K562 (cell line): ENCODE data around the gene USP28. TPM values are rescaled to one million over a fixed set of nuclear protein-coding genes. Genes with fewer than 3 reads are reported as not detected.

ENCODE experiments used
- ATAC-seq: fragments of 200-7000 bp; cut with Tn5 transposase; 3 replicates; pipeline ENCODE4 v1.9.1; 2020; ENCODE audit warnings: moderate library complexity
- BruUV-seq: library from RNA; stranded (reverse); fragments of 400-500 nt; replicated peaks from 2 replicates; lab custom pipeline; 2021; lab: Mats Ljungman, UMichigan
- CTCF ChIA-PET: fragments of 300-600 bp; formaldehyde crosslinking; extraction: SDS; loops from one replicate; lab custom pipeline; 2021; ENCODE audit warnings: low intra/inter-chr PET ratio; lab: Yijun Ruan, JAX
- POLR2A ChIA-PET: fragments of 300-600, 350-650 bp; sonication (Branson Sonifier 250); formaldehyde crosslinking; extraction: SDS; loops from one replicate; lab custom pipeline; 2021; ENCODE audit warnings: antibody characterized with exemption, inconsistent platforms; lab: Yijun Ruan, JAX
- DNase-seq, 4 experiments: peaks; one replicate each; pipeline versions ENCODE4 v3.0.0 to v3.0.0-alpha.2; 2011 to 2018; ENCODE audit warnings: low spot score in 3 of 4, mixed read lengths in 3 of 4; ENCODE audit errors: extremely low read depth in 1 of 4
- FAIRE-seq: peaks from 2 replicates; lab custom pipeline; 2011; peaks lifted over from hg19 to GRCh38; lab: Jason Lieb, UNC
- H2AFZ ChIP-seq: 2 replicates; pipeline ENCODE4 v1.6.0; 2011; ENCODE audit warnings: low read depth, low read length, control low read depth, inconsistent platforms
- H3K27ac ChIP-seq: fragments of 200-600 bp; 3 replicates; pipeline ENCODE4 v1.8.0; 2011; ENCODE audit warnings: low read depth, mild to moderate bottlenecking, control low read depth, inconsistent platforms, low read length, moderate library complexity, mixed read lengths; ENCODE audit errors: extremely low read depth
- H3K27me3 ChIP-seq, 2 experiments: fragments of 300-600 bp in 1 of 2; 2 replicates in 1 of 2; 3 replicates in 1 of 2; pipeline versions ENCODE4 v1.6.0 to v1.8.0; 2011; ENCODE audit warnings: inconsistent platforms in 2 of 2, low read length in 2 of 2, mild to moderate bottlenecking in 1 of 2, mixed read lengths in 1 of 2, moderate library complexity in 1 of 2; ENCODE audit not compliant: control insufficient read depth in 2 of 2, insufficient read depth in 2 of 2
- H3K36me3 ChIP-seq: fragments of 300-600 bp; 3 replicates; pipeline ENCODE4 v1.8.0; 2011; ENCODE audit warnings: mild to moderate bottlenecking, low read length, inconsistent platforms; ENCODE audit not compliant: control insufficient read depth, insufficient read depth
- H3K4me1 ChIP-seq, 2 experiments: fragments of 200-600 bp in 1 of 2; replicated peaks in 1 of 2; 2 replicates in 1 of 2; 3 replicates in 1 of 2; pipeline versions ENCODE4 v1.5.1 to v1.8.0; 2011; ENCODE audit warnings: inconsistent platforms in 2 of 2, low read length in 2 of 2, mild to moderate bottlenecking in 1 of 2, mixed read lengths in 1 of 2, moderate library complexity in 1 of 2; ENCODE audit not compliant: control insufficient read depth in 2 of 2, insufficient read depth in 2 of 2
- H3K4me2 ChIP-seq: 2 replicates; pipeline ENCODE4 v1.6.1; 2011; ENCODE audit warnings: low read length, control low read depth, inconsistent platforms, mixed read lengths; ENCODE audit not compliant: insufficient read depth
- H3K4me3 ChIP-seq: fragments of 200-600 bp; sonication (generic), shearing (Covaris generic); 2 replicates; pipeline ENCODE4 v1.5.1; 2016; ENCODE audit warnings: control low read depth, inconsistent platforms
- H3K79me2 ChIP-seq: fragments of 200-600 bp; 3 replicates; pipeline ENCODE4 v1.8.0; 2011; ENCODE audit warnings: low read length, inconsistent platforms; ENCODE audit not compliant: control insufficient read depth, insufficient read depth
- H3K9ac ChIP-seq, 2 experiments: 2 replicates each; pipeline versions ENCODE4 v1.6.0 to v1.6.1; 2011; ENCODE audit warnings: low read depth in 2 of 2, low read length in 2 of 2, control low read depth in 1 of 2, inconsistent platforms in 1 of 2, mild to moderate bottlenecking in 1 of 2, mixed read lengths in 1 of 2; ENCODE audit not compliant: insufficient read depth in 1 of 2
- H3K9me1 ChIP-seq: one replicate; pipeline ENCODE4 v1.6.0; 2011; ENCODE audit warnings: inconsistent platforms, mild to moderate bottlenecking, low read length, moderate library complexity; ENCODE audit not compliant: control insufficient read depth, insufficient read depth
- H3K9me3 ChIP-seq: replicated peaks from 2 replicates; pipeline ENCODE4 v1.5.1; 2011; ENCODE audit warnings: low read depth, low read length, inconsistent platforms; ENCODE audit not compliant: control insufficient read depth, insufficient read depth
- H4K20me1 ChIP-seq: replicated peaks from 2 replicates; pipeline ENCODE4 v1.6.1; 2011; ENCODE audit warnings: low read length, inconsistent platforms, mixed read lengths; ENCODE audit not compliant: control insufficient read depth, insufficient read depth
- ATF3 ChIP-seq, 2 experiments: fragments of 450-650 bp in 1 of 2; sonication (generic) in 1 of 2; formaldehyde crosslinking in 1 of 2; IDR thresholded peaks in 1 of 2; conservative IDR thresholded peaks in 1 of 2; 2 replicates each; pipeline versions ENCODE4 v1.6.1 to v1.8.1; 2016 to 2023; ENCODE audit warnings: mild to moderate bottlenecking in 2 of 2, moderate library complexity in 2 of 2, inconsistent platforms in 1 of 2, missing genetic modification reagents in 1 of 2
- BRD4 ChIP-seq: fragments of 200-600 bp; sonication (generic); IDR thresholded peaks from 2 replicates; pipeline ENCODE4 v1.6.1; 2017; ENCODE audit warnings: inconsistent platforms
- BRD9 ChIP-seq: fragments of 450-650 bp; IDR thresholded peaks from 2 replicates; pipeline ENCODE4 v1.6.1; 2018; ENCODE audit warnings: low read depth; ENCODE audit not compliant: partially characterized antibody
- CEBPG ChIP-seq, 3 experiments: fragments of 200-800 bp in 1 of 3; sonication (Bioruptor generic) in 1 of 3; sonication (generic) in 1 of 3; formaldehyde crosslinking in 1 of 3; IDR thresholded peaks in 2 of 3; conservative IDR thresholded peaks in 1 of 3; 2 replicates each; pipeline versions ENCODE4 v1.6.1 to v1.8.0; 2016 to 2022; ENCODE audit warnings: missing compliant biosample characterization in 2 of 3, missing genetic modification characterization in 2 of 3, mild to moderate bottlenecking in 1 of 3, missing genetic modification reagents in 1 of 3
- CLOCK ChIP-seq: fragments of 250-450 bp; sonication (Bioruptor Pico); IDR thresholded peaks from 2 replicates; pipeline ENCODE4 v1.4.0; 2020; ENCODE audit warnings: mild to moderate bottlenecking, moderate library complexity, borderline replicate concordance
- ETV5 ChIP-seq: sonication (generic); formaldehyde crosslinking; IDR thresholded peaks from 2 replicates; pipeline ENCODE4 v1.4.0; 2020; ENCODE audit warnings: low read depth, mild to moderate bottlenecking, missing genetic modification reagents
- PYGO2 ChIP-seq: fragments of 450-650 bp; IDR thresholded peaks from 2 replicates; pipeline ENCODE4 v1.6.1; 2016; ENCODE audit warnings: mild to moderate bottlenecking, missing genetic modification characterization, moderate library complexity, missing compliant biosample characterization
- SNAPC5 ChIP-seq: fragments of 250-450 bp; sonication (Bioruptor Pico); IDR thresholded peaks from 2 replicates; pipeline ENCODE4 v1.8.0; 2021; ENCODE audit warnings: moderate library complexity, mild to moderate bottlenecking, inconsistent platforms
- THAP12 ChIP-seq: fragments of 250-450 bp; sonication (Bioruptor Pico); IDR thresholded peaks from 2 replicates; pipeline ENCODE4 v1.9.0; 2021; ENCODE audit warnings: mild to moderate bottlenecking, inconsistent platforms
- THAP7 ChIP-seq: fragments of 250-450 bp; sonication (Bioruptor Pico); IDR thresholded peaks from 2 replicates; pipeline ENCODE4 v1.5.0; 2021
- TRIM25 ChIP-seq: fragments of 450-650 bp; IDR thresholded peaks from 2 replicates; pipeline ENCODE4 v1.7.0; 2016; ENCODE audit warnings: borderline replicate concordance
- ZNF23 ChIP-seq: fragments of 250-450 bp; sonication (Bioruptor Pico); IDR thresholded peaks from 2 replicates; pipeline ENCODE4 v1.4.0; 2020; ENCODE audit warnings: mild to moderate bottlenecking
- ZNF77 ChIP-seq: fragments of 250-450 bp; sonication (Bioruptor Pico); IDR thresholded peaks from 2 replicates; pipeline ENCODE4 v1.5.0; 2020
- WGBS: fragments of 100-300 bp; shearing (Covaris generic); methylation state at CpG from one replicate; pipeline ENCODE4 v1.1.6; 2016; ENCODE audit warnings: low coverage, mixed read lengths; ENCODE audit not compliant: insufficient coverage; ENCODE audit errors: missing lambda C conversion rate; 5-methylcytosine and 5-hydroxymethylcytosine counted together
- in situ Hi-C: fragments of 300-500 bp; cut with MboI; formaldehyde crosslinking; loops from 4 replicates; pipeline ENCODE4 v1.15.0; 2018; ENCODE audit warnings: inconsistent platforms, mixed read lengths
- intact Hi-C: fragments of 100-400 bp; cut with micrococcal nuclease; formaldehyde crosslinking; loops from 2 replicates; pipeline ENCODE4 v1.14.2; 2022
- polyA plus RNA-seq, 8 experiments: library from polyadenylated mRNA; depleted of rRNA in 4 of 8; stranded (reverse) in 5 of 8; unstranded in 3 of 8; fragments of >200 nt; fragmentation: Nextera tagmentation in 2 of 8; fragmentation: Illumina TruSeq in 1 of 8; extraction: Ambion mirVana in 2 of 8; extraction: Trizol in 1 of 8; gene quantifications; 2 replicates each; pipeline versions ENCODE4 v1.2.1 to v1.2.3, GENCODE V29; 2011 to 2014; ENCODE audit warnings: inconsistent platforms in 1 of 8, missing spikeins in 1 of 8
- total RNA-seq, 7 experiments: library from RNA; depleted of rRNA in 6 of 7; stranded (reverse); fragments of >200 nt in 6 of 7; fragmentation: Illumina TruSeq in 2 of 7; extraction: Trizol in 2 of 7; gene quantifications; 2 replicates each; pipeline versions ENCODE4 v1.2.1 to v1.2.3, GENCODE V29; 2011 to 2021; ENCODE audit warnings: low replicate concordance in 1 of 7

The USP28 gene
- total and polyA plus RNA-seq, 9 of the 15 experiments (the other 6 are each of a cell fraction or from before 2014, with no cell fraction given): 3.7 to 42.7 (median 20.3) TPM

GRCh38 chr11:113752932-113753331, 122.4 kb downstream of the USP28 start:
- FAIRE-seq: no peak
- no peak overlapping the region for H3K4me2 ChIP-seq
- POLR2A ChIA-PET: interaction anchor here (1.9 kb wide), 1 partner anchor 12 kb away, joined by 5 read pairs; no protein-coding TSS in a partner anchor
- in situ Hi-C loops (no loop called here), intact Hi-C loops (no loop called here)
- CTCF ChIA-PET: no interaction called here
- H3K9ac ChIP-seq: no peak overlapping the region
- H3K9me1 ChIP-seq: no peaks in the 10 kb centered on the region
- no peaks in the 10 kb centered on the region for H3K4me1 ChIP-seq
- H3K36me3 ChIP-seq: peaks cover 59% of the 10 kb centered on the region
- no peaks in the 10 kb centered on the region for H3K9me3 ChIP-seq
- no peak overlapping the region for H2AFZ ChIP-seq
- ATAC-seq: no peak
- H4K20me1 ChIP-seq: no peaks in the 10 kb centered on the region
- no peak for DNase-seq
- BruUV-seq: no TSS peak
- WGBS: 97% methylated on average over 3 of the region's 3 CpGs
- H3K79me2 ChIP-seq: no peaks in the 10 kb centered on the region
- no peaks in the 10 kb centered on the region for H3K27me3 ChIP-seq
- no peak overlapping the region for H3K27ac ChIP-seq
- no peak overlapping the region for H3K4me3 ChIP-seq
- no peak for TF ChIP-seq CEBPG (CRISPR knock-in tag; IDR thresholded peaks at IDR 0.05)
- peak in 1 of 2 experiments; percentile 57; a peak in 2 of 4 replicates for TF ChIP-seq CEBPG (tag; conservative IDR thresholded peaks at IDR 0.05 in 1 of 2, IDR thresholded peaks at IDR 0.05 in 1 of 2)
- TF ChIP-seq SNAPC5 (CRISPR knock-in tag): no peak
- peak; percentile 62; the same call in 1 of the 2 replicates for TF ChIP-seq ATF3 (IDR thresholded peaks at IDR 0.05)
- no peak for TF ChIP-seq ATF3 (CRISPR knock-in tag; conservative IDR thresholded peaks at IDR 0.05)
- TF ChIP-seq ZNF23: no peak
- no peak for TF ChIP-seq THAP7 (CRISPR knock-in tag)
- no peak for TF ChIP-seq BRD9
- TF ChIP-seq PYGO2 (tag): no peak
- no peak for TF ChIP-seq CLOCK (CRISPR knock-in tag)
- no peak for TF ChIP-seq ETV5 (CRISPR knock-in tag)
- TF ChIP-seq THAP12 (CRISPR knock-in tag): no peak
- no peak for TF ChIP-seq TRIM25
- TF ChIP-seq ZNF77 (CRISPR knock-in tag): no peak
- TF ChIP-seq BRD4: no peak
